T-helper 2 cell treated with Interferon-gamma antibody and Interleukin-4, amounts not matched to agents 5 μg/mL and 100 μg/mL, for 36 hours (primary cell): ENCODE measurements around the gene FBXO42.
A peak's percentile ranks its signal among the peaks of the same experiment; 100 is the strongest.

Experiments
- DNase-seq: peaks from one replicate; pipeline ENCODE4 v3.0.0; 2021; ENCODE audit warnings: low spot score
- H3K27ac Mint-ChIP-seq: one replicate; pipeline ENCODE4 v1.8.0; 2021; ENCODE audit warnings: mild to moderate bottlenecking, mixed read lengths
- H3K27me3 Mint-ChIP-seq: one replicate; pipeline ENCODE4 v1.8.0; 2021; ENCODE audit warnings: low read depth, mixed read lengths
- H3K36me3 Mint-ChIP-seq: one replicate; pipeline ENCODE4 v1.8.0; 2021; ENCODE audit warnings: low read depth, mixed read lengths
- H3K4me1 Mint-ChIP-seq: one replicate; pipeline ENCODE4 v1.8.0; 2021; ENCODE audit warnings: low read depth, mixed read lengths
- H3K4me3 Mint-ChIP-seq: one replicate; pipeline ENCODE4 v1.8.0; 2022; ENCODE audit warnings: mild to moderate bottlenecking, moderate library complexity, mixed read lengths
- H3K9me3 Mint-ChIP-seq: one replicate; pipeline ENCODE4 v1.8.0; 2021; ENCODE audit warnings: mixed read lengths

Gene FBXO42

DNA sequence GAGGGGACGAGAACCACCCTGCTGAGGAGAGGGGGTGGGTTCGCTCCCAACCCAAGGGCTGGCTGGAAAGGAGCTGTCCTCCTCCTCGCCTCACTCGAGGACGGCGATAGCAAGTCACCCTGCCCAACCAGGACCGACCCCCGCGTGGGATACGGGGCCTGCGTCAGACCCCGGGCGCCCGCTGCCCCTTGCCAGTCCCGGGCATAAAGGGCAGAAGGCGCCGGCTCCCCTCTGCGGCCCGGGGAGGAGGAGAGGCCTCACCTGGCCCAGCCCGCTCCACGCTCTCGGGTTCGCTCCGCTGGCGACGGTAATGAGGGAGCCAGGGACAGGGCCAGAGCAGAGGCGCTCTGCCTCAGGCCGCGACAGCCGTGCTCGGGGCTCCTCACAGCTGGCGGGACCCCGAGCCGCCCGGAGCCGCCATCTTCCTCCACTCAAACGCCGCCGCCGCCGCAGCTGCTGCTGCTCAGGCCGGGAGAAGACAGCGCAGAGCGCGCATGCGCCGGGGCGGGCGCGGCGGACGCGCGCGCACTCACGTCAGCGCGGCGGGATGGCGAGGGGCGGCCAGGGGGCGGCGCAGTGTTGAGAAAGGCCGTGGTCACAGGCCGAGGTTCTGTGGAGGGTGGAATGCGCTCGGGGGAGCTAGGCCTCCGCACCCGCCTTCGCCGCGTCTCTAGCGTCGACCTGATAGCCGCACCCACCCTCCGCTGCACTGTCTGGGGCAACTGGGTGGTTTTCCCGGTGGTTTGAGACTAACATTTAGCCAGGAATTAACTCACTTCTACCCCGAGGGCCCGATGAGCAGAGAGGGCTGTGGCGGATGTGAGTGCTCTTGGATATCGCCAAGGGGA is at the start of gene FBXO42:
TSS of gene FBXO42 (minus strand) at position 487 of the 848 bp plus-strand sequence. CDS start 37,062 bp downstream, outside the sequence.
- H3K4me1 Mint-ChIP-seq = peaks cover 21% of the 10 kb centered on the region
- H3K27me3 Mint-ChIP-seq = no peaks in the 10 kb centered on the region
- no peaks in the 10 kb centered on the region for H3K9me3 Mint-ChIP-seq
- H3K27ac Mint-ChIP-seq = peak within 1 kb of the TSS; percentile 89
- DNase-seq = peak; percentile 95
- H3K36me3 Mint-ChIP-seq = peaks cover 9% of the 10 kb centered on the region
- H3K4me3 Mint-ChIP-seq = peak within 1 kb of the TSS; percentile 91

DNA sequence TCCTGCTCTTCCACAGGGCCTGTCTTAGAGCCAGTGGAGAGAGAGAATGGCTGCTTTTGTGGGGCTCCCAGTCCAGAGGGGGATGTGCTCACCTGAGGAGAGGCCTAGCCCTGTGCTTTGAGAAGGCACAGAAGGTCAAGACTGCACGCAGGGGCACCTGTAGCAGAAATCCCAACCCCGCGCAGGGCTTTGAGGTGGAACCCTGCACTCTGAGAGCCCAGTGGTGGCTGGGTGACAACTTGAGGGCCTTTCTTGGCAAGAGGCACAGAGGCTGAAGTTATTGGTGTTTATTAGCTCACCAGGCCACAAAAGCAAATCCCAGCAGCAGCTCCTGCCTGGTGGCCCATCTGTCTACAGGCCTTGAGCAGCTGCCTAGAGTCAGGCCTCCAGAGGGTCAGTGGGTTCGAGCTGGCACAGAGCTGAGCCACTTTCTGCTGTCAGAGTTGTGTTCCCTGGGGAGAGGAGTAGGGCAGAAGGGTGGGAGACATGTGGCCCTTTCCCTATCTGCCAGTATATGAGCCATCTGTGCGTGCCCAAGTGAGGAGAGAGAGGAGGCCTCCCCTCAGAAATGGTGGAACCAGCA is 46.2 kb upstream of the FBXO42 start:
- Mint-ChIP-seq H3K4me3 (no peak overlapping the region), H3K27ac (no peak overlapping the region), H3K27me3 (no peaks in the 10 kb centered on the region), H3K9me3 (no peaks in the 10 kb centered on the region), H3K36me3 (peaks cover 26% of the 10 kb centered on the region), H3K4me1 (no peaks in the 10 kb centered on the region)
- no peak for DNase-seq

DNA sequence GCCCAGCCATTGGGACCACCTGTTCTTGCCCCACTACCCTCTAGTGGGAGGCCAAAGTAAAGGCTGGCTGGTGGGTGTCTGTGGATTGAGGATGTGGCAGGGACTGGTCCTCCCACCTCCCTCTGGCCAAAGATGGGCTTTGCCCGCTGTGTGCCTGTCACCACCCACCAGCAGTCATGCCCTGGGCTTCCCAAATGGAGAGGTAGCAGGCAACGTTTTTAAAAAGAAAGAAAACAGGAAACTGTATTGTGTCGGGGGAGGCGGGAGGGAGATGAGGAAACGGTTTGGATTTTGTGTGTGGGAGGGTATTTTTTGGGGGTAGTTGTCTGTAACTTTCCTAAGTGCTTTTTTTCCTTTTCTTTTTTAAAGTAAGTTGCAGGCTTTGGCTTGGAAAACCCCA is 44.8 kb upstream of the FBXO42 start:
- Mint-ChIP-seq H3K4me1 (peaks cover 5% of the 10 kb centered on the region), H3K4me3 (no peak overlapping the region), H3K9me3 (no peaks in the 10 kb centered on the region), H3K27me3 (no peaks in the 10 kb centered on the region), H3K27ac (no peak overlapping the region), H3K36me3 (peaks cover 32% of the 10 kb centered on the region)
- no peak for DNase-seq

DNA sequence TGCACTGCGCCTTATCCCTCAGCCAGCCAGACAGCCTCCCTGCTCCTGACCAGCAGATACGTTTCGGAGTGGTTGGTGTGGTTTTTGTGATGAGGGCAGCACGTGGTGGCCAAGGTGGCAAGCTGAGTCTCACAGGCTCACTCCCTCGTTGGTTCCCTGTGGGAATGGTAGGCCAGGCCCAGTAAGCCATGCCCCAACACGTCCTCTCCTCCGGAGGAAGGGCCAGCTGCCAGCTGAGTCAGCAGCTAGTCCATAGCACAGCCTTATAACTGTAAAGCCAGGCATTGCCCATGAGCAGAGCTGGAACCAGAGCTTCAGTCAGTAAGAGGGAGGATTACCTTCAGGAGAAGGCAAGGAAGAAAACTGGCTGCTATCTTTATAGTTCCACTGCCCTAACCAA is 44.3 kb upstream of the FBXO42 start:
- Mint-ChIP-seq H3K4me1 (peaks cover 7% of the 10 kb centered on the region), H3K36me3 (peaks cover 32% of the 10 kb centered on the region), H3K27me3 (no peaks in the 10 kb centered on the region), H3K9me3 (no peaks in the 10 kb centered on the region), H3K4me3 (no peak overlapping the region), H3K27ac (no peak overlapping the region)
- no peak for DNase-seq

DNA sequence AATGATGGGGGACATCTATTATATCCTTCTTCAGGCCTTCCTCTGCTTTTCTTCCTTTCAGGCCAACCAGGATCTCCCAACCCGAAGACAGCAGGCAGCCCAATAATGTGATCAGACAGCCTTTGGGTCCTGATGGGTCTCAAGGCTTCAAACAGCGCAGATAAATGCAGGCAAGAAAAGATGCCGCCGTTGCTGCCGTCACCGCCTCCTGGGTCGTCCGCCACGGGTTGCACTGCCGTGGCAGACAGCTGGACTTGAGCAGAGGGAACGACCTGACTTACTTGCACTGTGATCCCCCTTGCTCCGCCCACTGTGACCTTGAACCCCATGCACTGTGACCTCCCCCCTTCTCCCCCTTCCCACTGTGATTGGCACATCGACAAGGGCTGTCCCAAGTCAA is 42.7 kb upstream of the FBXO42 start:
- DNase-seq = no peak
- Mint-ChIP-seq H3K4me3 (no peak overlapping the region), H3K4me1 (peaks cover 22% of the 10 kb centered on the region), H3K9me3 (no peaks in the 10 kb centered on the region), H3K27ac (no peak overlapping the region), H3K27me3 (no peaks in the 10 kb centered on the region), H3K36me3 (peaks cover 36% of the 10 kb centered on the region)

DNA sequence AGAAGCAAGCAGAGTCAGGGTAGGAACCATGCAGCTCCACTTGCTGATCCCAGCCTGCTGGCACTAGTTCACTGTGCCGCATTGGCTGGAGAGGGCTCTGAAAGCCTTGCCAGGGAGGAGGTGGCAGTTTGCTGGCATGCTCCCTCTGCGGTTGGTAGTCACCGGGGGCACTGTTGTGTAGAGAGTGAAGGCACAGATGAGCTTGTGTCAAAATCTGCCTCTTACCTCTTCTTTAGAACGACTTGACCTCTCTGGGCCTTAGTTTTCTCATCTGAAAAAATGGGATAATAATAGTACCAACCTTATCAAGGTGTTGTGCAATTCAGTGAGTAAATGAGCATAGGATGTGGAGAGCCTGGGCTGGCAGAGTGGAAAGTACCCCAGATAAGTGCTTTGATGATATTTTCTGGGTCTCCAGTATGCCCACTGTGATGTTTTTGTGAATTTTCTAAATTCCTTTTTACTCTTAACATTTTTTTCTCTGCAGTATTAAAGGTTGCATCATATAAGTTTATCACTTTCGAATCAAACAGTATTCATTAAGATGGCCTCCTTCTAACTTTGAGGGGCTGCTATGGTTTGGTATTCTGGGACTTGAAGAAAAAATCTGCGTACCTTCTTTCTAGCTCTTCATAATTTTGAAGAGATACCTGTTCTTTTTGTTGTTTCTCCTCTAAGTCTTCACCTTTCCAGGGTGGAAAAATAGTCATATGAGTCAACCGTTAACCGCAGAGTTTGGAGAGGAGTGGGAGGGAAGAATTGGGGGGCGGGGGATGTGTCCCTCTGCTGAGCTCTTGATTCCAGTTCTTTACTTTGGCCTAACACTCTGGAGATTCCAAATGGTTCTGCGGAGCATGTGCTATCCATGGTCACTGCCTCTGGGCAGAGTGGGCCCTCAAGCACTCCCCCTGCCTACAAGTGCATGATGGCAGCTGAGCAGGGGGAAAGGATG is 41.6 kb upstream of the FBXO42 start:
- DNase-seq = no peak
- Mint-ChIP-seq H3K27me3 (no peaks in the 10 kb centered on the region), H3K4me1 (peaks cover 22% of the 10 kb centered on the region), H3K4me3 (no peak overlapping the region), H3K9me3 (no peaks in the 10 kb centered on the region), H3K27ac (no peak overlapping the region), H3K36me3 (peaks cover 30% of the 10 kb centered on the region)

DNA sequence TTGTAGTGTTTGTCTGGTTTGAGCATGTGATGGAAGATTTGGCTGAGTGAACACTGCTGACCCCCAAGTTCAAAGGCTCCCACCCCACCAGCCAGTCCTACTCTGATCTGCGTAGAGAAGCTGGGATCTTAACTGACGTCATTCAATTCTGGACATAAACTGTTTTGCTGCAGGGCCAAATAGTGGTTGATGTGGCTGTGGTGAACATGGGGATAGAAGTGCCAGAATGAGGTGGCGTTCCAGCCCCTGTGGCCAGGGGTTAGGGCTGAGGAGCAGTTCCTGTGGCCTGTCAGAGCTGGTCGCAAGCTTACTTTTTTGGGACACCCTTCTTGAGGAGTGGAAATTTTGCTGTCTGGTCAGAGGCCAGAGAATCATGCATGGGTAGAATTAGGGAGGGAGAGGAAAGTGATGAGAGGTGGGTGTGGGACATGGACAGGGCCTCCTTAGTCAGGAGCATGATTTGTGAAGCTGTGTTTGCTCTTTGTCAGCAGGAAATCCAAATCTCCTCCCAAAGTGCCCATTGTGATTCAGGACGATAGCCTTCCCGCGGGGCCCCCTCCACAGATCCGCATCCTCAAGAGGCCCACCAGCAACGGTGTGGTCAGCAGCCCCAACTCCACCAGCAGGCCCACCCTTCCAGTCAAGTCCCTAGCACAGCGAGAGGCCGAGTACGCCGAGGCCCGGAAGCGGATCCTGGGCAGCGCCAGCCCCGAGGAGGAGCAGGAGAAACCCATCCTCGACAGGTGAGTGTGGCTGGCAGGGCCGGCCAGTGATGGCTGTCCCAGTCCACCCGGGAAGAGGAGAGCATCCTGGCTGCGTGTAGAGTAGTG is 40.7 kb upstream of the FBXO42 start:
- DNase-seq = no peak
- H3K27me3 Mint-ChIP-seq = no peaks in the 10 kb centered on the region
- H3K27ac Mint-ChIP-seq = peak overlapping the region; percentile 22
- peaks cover 24% of the 10 kb centered on the region for H3K4me1 Mint-ChIP-seq
- no peaks in the 10 kb centered on the region for H3K9me3 Mint-ChIP-seq
- H3K36me3 Mint-ChIP-seq = peaks cover 30% of the 10 kb centered on the region
- no peak overlapping the region for H3K4me3 Mint-ChIP-seq

DNA sequence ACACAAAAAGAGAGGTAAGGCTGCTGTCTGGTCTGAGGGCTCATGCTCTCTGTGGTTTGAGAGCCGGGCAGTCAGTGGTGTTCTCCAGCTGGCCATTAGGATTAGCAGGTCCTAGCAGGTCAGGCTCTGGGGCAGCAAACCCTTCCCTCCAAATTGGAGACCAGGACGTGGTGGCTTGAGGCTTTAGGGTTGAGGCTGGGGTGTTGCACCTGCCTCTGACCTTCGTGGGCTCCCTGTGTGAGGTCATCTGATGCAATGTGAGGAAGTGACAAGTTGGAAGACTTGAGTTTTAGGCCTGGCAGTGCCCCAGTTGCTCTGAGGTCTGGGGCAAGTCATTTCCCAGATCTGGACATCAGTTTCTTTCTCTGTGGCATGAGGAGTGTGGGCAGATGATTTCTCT is 39.1 kb upstream of the FBXO42 start:
- H3K9me3 Mint-ChIP-seq = no peaks in the 10 kb centered on the region
- H3K36me3 Mint-ChIP-seq = peaks cover 24% of the 10 kb centered on the region
- H3K27ac Mint-ChIP-seq = peak overlapping the region; percentile 44
- no peak overlapping the region for H3K4me3 Mint-ChIP-seq
- no peak for DNase-seq
- peaks cover 33% of the 10 kb centered on the region for H3K4me1 Mint-ChIP-seq
- no peaks in the 10 kb centered on the region for H3K27me3 Mint-ChIP-seq

DNA sequence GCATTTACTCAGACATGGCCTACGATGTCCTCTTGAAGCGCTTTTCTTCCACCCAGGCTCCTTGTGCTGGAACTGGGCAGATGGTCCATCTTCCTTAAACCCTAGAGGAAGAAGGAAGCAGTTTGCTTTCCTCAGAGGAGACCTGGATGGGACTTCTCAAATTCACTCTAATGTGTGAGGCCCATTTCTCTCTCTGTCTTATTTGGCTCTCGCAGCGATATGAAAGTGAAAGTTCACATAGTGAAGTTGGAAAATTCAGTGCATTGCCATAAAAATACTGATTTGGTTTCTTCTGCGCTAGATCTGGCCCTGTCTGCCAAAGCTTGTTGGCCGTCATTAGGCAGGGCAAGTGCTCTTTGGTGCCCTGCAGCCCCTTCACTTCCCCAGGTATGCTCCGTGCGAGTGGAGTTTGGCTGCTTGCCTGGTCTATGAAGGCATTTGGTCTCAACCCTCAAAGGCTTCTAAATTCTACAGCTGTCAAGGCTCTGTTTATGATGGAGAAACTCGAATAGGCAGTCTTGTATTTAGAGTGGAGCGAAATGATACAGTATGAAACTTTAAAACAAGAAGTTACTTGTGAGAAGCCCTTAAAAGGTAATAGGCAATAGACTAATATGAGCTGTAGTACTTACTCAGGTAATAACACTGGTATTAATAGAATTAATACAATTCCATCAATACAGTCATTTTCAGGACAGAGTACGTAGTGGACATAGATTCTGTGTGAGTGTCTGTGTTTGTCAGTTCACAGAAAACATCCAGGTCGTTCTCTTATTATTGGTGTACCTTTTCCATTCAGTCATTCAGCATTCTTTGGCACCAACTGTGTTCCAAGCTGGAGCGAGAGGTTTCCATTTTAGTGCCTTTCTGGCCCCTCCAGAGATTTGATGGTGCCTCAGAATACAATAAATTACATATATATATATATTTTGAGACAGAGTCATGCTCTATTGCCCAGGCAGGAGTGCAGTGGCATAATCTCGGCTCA is 35.2 kb upstream of the FBXO42 start:
- peak overlapping the region; percentile 72 for H3K4me3 Mint-ChIP-seq
- no peak for DNase-seq

DNA sequence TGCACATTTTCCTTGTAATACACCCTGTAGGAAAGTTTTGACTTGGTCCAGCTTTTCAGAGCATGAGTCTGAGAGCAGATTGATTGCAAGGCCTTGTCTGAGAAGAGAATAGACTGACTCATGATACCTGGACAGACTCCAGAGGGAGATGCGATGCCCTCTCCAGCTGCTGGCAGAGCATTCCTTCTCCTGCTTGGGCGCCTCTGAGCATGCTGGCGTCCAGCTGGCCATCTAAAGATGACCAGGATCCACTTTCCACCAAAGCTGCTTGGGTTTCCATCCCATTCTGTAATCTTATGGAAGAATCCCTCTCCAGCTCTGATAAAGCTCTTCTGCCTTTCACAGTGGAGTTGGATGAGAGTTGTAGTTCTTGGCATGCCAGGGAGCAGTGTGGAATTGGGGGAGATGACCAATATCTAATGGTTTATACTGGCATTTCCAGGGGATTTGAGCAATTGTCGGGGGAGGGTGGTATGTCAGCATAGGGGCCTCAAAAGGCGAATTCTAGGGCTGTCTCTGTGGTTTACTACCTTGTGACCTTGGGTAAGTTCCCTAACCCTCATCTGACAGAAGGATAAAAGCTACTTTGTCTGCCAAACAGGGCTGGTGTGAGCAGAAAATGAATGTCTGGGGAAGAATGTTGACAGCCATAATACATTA is 34.3 kb upstream of the FBXO42 start:
- Mint-ChIP-seq H3K27me3 (no peaks in the 10 kb centered on the region), H3K4me3 (peak overlapping the region; percentile 72), H3K4me1 (peaks cover 47% of the 10 kb centered on the region), H3K27ac (peak overlapping the region; percentile 68), H3K36me3 (peaks cover 12% of the 10 kb centered on the region), H3K9me3 (no peaks in the 10 kb centered on the region)
- DNase-seq = no peak

More for the DNA sequence above, 35.2 kb upstream of the FBXO42 start:
- peaks cover 51% of the 10 kb centered on the region for H3K4me1 Mint-ChIP-seq
- no peaks in the 10 kb centered on the region for H3K9me3 Mint-ChIP-seq
- H3K27me3 Mint-ChIP-seq = no peaks in the 10 kb centered on the region
- H3K27ac Mint-ChIP-seq = peak overlapping the region; percentile 79
- H3K36me3 Mint-ChIP-seq = peaks cover 9% of the 10 kb centered on the region

DNA sequence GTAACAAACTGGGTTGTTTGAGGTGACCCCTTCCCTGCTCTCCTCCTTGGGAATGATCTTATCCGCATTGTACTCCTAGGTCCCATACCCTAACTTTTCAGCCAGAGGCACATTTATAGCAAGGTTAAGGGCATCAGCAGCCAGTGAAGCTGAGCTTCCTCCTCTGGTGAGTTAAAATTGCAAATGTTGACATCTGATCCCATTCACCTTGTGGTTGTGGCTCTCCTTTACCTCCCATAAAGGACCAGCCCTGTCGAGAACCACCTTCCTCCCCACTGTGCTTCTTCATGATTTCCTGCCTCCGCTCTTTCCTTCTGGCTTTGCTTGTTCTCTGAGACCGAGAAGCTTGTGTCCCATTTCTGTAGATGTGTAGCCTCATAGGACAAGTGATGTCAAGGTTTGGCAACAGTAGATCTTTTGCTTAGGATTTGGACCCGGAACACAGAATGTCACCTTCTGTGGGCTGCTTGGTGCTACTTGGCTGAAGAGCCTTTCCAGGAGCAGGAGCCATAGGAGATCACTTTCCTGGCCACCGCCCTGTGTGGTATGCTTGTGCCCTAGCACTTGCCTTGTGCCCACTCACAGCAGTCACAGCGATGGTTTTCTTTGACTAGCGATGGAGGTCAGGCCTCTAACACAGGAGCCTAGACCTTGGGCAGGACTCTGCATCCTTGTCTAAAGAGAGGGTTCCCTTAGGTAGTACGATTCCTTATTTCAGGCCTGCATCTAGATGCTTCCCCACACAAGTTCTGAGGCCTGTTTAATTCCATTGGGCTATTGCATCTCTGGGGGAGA is 33.6 kb upstream of the FBXO42 start:
- peaks cover 12% of the 10 kb centered on the region for H3K36me3 Mint-ChIP-seq
- peak overlapping the region; percentile 68 for H3K27ac Mint-ChIP-seq
- H3K4me1 Mint-ChIP-seq = peaks cover 41% of the 10 kb centered on the region
- H3K9me3 Mint-ChIP-seq = no peaks in the 10 kb centered on the region
- H3K27me3 Mint-ChIP-seq = no peaks in the 10 kb centered on the region
- no peak for DNase-seq
- peak overlapping the region; percentile 72 for H3K4me3 Mint-ChIP-seq
